ENCODE data around the gene PAGR1.
"Not testable (repeated sequence)": the region's sequence is repeated elsewhere in the genome, so short reads cannot be mapped to it uniquely, and the experiment has no call there.

The PAGR1 gene

DNA sequence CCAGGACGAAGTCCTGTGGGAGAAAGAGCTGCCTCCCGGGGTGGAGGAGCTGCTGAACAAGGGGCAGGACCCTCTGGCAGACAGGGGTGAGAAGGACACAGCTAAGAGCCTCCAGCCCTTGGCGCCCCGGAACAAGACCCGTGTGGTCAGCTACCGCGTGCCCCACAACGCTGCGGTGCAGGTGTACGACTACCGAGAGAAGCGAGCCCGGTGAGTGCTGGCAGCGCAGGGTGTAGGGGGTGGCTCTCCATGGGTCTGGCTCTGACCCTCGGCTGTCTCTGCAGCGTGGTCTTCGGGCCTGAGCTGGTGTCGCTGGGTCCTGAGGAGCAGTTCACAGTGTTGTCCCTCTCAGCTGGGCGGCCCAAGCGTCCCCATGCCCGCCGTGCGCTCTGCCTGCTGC is 25.7 kb downstream of the PAGR1 start:
- no peak for DNase-seq

DNA sequence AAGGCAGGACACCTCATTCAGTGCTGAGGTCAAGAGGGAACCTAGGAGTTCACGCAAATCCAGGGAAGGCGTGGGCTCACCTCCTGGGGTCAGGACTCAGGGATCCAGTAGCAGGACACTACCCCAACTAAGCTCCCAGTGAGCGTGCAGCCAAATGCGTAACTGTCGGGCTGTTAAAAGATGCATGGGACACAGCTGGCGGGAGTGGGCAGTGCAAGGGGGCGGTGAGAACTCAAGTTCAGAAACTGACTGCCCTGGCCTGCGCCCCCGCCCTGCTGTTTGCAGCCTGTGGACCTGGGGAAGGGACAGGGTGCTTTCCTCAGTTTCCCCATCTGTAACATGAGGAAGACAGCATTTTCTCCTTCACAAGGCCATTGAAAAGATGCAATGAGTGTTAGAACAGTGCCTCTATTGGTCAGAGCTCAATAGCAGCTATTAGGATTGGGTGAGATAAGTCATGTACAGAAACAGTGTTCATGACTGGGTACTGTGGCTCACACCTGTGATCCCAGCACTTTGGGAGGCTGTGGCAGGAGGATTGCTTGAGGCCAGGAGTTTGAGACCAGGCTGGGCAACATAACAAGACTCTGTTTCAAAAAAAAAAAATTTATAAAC is 26.9 kb downstream of the PAGR1 start:
- DNase-seq = no peak

GRCh38 chr16:29843931-29844330 is 28.0 kb downstream of the PAGR1 start:
- DNase-seq = no peak

- DNase-seq = no peak
These were observed 28.8 kb downstream of the PAGR1 start for GRCh38 chr16:29844575-29845331.

GRCh38 chr16:29845656-29846055 is 29.7 kb downstream of the PAGR1 start:
- no peak for DNase-seq

- peak; percentile 54 for DNase-seq
These were observed 32.7 kb downstream of the PAGR1 start for GRCh38 chr16:29848420-29849297.

GRCh38 chr16:29849505-29849904 is 33.6 kb downstream of the PAGR1 start:
- DNase-seq = no peak

DNA sequence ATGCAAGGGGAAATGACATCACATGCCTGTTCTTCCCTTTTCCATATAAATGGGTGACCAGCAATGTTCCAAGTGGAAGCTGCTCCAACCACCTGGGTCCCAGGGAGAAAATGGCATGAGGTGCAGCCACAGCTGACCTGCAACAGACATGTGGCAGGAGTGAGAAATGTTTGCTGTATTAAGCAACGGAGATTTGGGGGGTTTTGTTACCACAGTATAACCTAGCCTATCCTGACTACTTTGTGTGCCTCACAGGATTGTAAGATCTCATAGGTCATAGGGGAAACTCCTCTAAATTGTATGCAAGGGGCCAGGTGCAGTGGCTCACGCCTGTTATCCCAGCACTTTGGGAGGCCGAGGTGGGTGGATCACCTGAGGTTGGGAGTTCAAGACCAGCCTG is 35.0 kb downstream of the PAGR1 start:
- no peak for DNase-seq

- peak; percentile 75 for DNase-seq
These were observed 36.7 kb downstream of the PAGR1 start for GRCh38 chr16:29852654-29853053.

DNA sequence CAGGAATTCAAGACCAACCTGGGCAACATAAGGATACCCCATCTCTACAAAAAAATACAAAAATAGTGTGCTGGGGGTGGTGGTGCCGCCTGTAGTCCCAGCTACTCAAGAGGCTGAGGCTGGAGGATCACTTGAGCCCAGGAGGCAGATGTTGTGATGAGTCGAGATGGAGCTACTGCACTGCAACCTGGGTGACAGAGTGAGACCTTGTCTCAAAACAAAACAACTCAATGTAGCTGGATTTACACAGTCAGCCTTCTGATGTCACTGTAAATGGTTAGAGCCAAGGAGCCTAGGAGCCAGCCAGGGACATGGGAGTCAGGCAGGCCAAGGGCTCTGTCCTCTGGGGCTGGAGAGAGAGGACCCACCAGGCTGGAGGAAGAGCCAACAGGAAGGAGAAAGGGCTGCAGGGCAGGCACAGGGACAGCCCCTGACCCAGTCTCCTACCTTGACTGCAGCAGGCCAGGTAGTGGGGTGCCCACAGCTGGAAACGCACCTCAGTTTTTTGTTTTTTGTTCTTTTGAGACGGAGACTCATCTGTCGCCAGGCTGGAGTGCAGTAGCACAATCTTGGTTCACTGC is 38.7 kb downstream of the PAGR1 start:
- DNase-seq = no peak

DNA sequence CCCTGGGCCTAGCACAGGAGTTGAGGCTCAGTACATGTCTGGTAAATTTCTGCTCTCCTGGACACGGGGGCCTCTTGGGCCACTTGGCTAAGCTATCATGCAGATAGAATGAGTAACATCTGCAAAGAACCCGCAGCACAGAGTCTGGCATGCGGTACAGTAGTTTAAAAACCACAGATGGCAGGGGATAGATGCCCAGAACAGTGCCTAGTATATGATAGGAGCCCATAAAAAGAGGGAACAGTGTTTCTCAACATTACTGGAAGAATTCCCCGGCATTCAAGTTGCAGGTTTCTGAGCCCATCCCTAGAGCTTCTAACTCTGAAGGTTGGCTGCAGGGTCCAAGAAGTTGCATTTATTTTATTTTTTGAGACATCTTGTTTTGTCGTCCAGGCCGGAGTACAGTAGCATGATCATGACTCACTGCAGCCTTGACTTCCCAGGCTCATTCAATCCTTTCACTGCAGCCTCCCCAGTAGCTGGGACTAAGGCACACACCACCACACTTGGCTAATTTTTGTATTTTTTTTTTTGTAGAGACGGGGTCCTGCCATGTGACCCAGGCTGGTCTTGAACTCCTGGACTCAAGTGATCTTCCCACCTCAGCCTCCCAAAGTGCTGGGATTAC is 41.3 kb downstream of the PAGR1 start:
- DNase-seq = peak; percentile 43

DNA sequence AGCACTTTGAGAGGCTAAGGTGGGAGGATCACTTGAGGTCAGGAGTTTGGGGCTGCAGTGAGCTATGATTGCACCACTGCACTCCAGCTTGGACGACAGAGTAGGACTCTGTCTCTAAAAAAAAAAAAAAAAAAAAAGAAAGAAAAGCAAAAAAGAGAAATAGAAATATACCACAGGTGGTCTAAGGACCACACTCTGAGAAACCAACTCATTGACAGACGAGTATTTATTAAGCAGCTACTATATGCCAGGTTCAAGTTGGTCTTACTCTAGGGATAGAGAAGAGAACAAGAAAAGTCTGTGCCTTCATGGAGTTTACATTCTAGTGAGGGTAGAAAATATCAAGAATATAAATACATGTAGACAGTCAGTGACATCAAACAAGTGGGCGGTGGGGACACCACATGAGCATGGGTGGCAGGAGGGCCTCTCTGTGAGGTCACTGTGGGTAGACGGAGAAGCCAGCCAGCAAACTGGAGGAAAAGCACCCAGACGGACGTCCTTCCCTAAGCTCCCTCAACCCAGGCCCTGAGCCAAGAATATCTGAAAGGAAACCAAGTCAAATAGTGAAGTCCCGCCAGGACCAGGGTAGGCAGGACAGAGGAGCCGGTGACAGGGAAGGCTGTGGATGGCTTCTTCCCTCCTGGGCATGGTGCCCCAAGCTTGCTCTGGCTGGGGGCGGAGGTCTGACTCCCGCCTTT is 42.3 kb downstream of the PAGR1 start:
- no peak for DNase-seq

- DNase-seq = no peak
These were observed 43.0 kb downstream of the PAGR1 start for GRCh38 chr16:29858974-29859373.

DNA sequence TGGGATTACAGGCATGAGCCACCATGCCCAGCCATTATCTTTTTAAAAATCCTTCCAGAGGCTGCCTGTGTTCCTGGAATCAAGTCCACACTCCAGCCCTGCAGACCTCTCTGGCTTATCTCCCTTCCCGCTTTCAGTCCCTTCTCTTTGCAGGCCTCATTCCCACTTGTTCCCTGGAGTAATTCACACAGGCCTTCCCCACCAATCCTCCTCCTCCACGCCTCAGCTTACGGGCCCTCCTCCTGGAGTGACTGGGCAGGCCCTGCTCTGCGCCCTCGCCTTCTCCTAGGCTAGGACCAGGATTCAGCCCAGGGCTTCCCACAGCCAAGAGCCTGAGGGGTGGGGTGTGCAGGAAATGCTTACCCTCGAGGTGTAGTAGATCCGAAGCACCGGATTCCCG is 44.3 kb downstream of the PAGR1 start:
- DNase-seq = no peak

DNA sequence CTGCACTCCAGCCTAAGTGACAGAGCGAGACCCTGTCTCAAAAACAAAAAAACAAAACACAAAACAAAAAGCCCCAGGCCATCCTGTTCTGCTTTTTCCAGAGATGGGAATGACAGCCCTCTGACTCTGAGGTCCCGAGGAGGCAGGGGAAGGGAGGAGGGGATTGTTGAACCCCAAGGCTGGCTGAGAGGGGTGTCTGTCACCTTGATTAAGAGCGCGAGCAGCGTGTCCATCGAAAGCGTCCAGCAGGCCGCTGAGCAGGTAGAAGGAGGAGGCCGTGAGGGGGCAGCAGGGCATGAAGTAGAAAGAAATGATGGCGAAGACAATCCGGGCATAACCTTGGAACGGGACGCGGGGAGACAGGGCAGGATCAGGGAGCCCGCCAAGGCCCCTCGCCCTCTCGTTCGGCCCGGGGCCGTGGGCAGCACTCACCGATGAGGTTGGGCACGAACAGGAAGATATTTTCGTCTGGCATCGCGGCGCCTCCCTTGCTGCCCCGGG is 46.5 kb downstream of the PAGR1 start:
- no peak for DNase-seq

GRCh38 chr16:29862884-29863668 is 47.1 kb downstream of the PAGR1 start, which contains the start of gene CDIPT:
TSS of gene CDIPT (minus strand) at chr16:29863226. CDS start at chr16:29862857, 369 bp downstream.
- DNase-seq = peak; percentile 97

- no peak for DNase-seq
These were observed 47.7 kb downstream of the PAGR1 start for GRCh38 chr16:29863669-29863984.

- no peak for DNase-seq
These were observed 48.3 kb downstream of the PAGR1 start for GRCh38 chr16:29864205-29864604.

- DNase-seq = no peak
These were observed 52.6 kb downstream of the PAGR1 start for GRCh38 chr16:29868396-29869009.

- not testable (repeated sequence) for DNase-seq
These were observed 53.1 kb downstream of the PAGR1 start for GRCh38 chr16:29869067-29869466.

All from fibroblast of skin of right quadriceps (primary cell).